Right ventricle myocardium superior (tissue), 1 donor: ENCODE results near the gene ASPHD2. TPM values are rescaled to one million over a fixed set of nuclear protein-coding genes. Genes with fewer than 3 reads are reported as not detected.
A peak's percentile ranks its signal among the peaks of the same experiment; 100 is the strongest.
"Not testable (repeated sequence)": the region's sequence is repeated elsewhere in the genome, so short reads cannot be mapped to it uniquely, and the experiment has no call there.

ENCODE experiments used
- ATAC-seq: fragments of 200-7000 bp; cut with Tn5 transposase; one replicate; pipeline ENCODE4 v1.9.1; 2020; ENCODE audit warnings: mild to moderate bottlenecking; ENCODE audit not compliant: poor library complexity
- DNase-seq: peaks from one replicate; pipeline ENCODE4 v3.0.0-alpha.2; 2020
- intact Hi-C: fragments of 100-400 bp; cut with DNase I; formaldehyde crosslinking; loops from one replicate; pipeline ENCODE4 v1.11.2; 2022
- total RNA-seq: library from RNA; stranded (reverse); fragmentation: NEBNext Ultra II Directional; extraction: Animal tissue kit (Norgen Biotek cat#: 25700); gene quantifications from one replicate; pipeline ENCODE4 v1.2.1, GENCODE V29; 2021
- donor health status: DM: no; HTN: yes; CAD: no; lungs with severe emphysema.

The ASPHD2 gene
- total RNA-seq, 1 donor from 2014 or later = not detected

GRCh38 chr22:26410386-26410785, 18.7 kb upstream of the ASPHD2 start:
- intact Hi-C loops = no loop called here
- no peak for DNase-seq
- no peak for ATAC-seq

- ATAC-seq = no peak
- no peak for DNase-seq
Observed at GRCh38 chr22:26414347-26414746, 14.7 kb upstream of the ASPHD2 start.

GRCh38 chr22:26416256-26416655, 12.8 kb upstream of the ASPHD2 start:
- intact Hi-C loops = no loop called here
- DNase-seq = no peak
- ATAC-seq = no peak

More at GRCh38 chr22:26414347-26414746, 14.7 kb upstream of the ASPHD2 start:
- intact Hi-C loops = no loop called here

- no peak for ATAC-seq
- intact Hi-C loops = no loop called here
- no peak for DNase-seq
Observed at GRCh38 chr22:26416670-26417276, 12.3 kb upstream of the ASPHD2 start.

GRCh38 chr22:26417406-26417805, 11.7 kb upstream of the ASPHD2 start:
- DNase-seq (no peak), ATAC-seq (no peak)
- intact Hi-C loops = no loop called here

- no peak for ATAC-seq
- DNase-seq = no peak
Observed at GRCh38 chr22:26418620-26419019, 10.4 kb upstream of the ASPHD2 start.

GRCh38 chr22:26426924-26427323, 2.1 kb upstream of the ASPHD2 start:
- intact Hi-C loops = no loop called here

More at GRCh38 chr22:26418620-26419019, 10.4 kb upstream of the ASPHD2 start:
- intact Hi-C loops = no loop called here

GRCh38 chr22:26429458-26430286, 612 bp downstream of the ASPHD2 start:
- intact Hi-C loops = no loop called here
- DNase-seq (no peak), ATAC-seq (no peak)

More at GRCh38 chr22:26426924-26427323, 2.1 kb upstream of the ASPHD2 start:
- DNase-seq (no peak), ATAC-seq (no peak)

GRCh38 chr22:26430600-26430999, 1.5 kb downstream of the ASPHD2 start:
- DNase-seq = no peak
- intact Hi-C loops = no loop called here
- no peak for ATAC-seq

- DNase-seq (no peak), ATAC-seq (no peak)
- intact Hi-C loops = no loop called here
Observed at GRCh38 chr22:26431261-26431995, 2.4 kb downstream of the ASPHD2 start.

- intact Hi-C loops = no loop called here
Observed at GRCh38 chr22:26432619-26433311, 3.7 kb downstream of the ASPHD2 start.

GRCh38 chr22:26433805-26434204, 4.7 kb downstream of the ASPHD2 start:
- intact Hi-C loops = no loop called here
- ATAC-seq = no peak
- DNase-seq = no peak

More at GRCh38 chr22:26432619-26433311, 3.7 kb downstream of the ASPHD2 start:
- ATAC-seq (no peak), DNase-seq (no peak)

- no peak for ATAC-seq
- intact Hi-C loops = no loop called here
- DNase-seq = no peak
Observed at GRCh38 chr22:26435327-26436093, 6.5 kb downstream of the ASPHD2 start.

GRCh38 chr22:26436903-26437515, 7.9 kb downstream of the ASPHD2 start:
- intact Hi-C loops = no loop called here
- DNase-seq (no peak), ATAC-seq (peak; percentile 22)

- DNase-seq (no peak), ATAC-seq (no peak)
- intact Hi-C loops = no loop called here
Observed at GRCh38 chr22:26437694-26438392, 8.8 kb downstream of the ASPHD2 start.

- ATAC-seq, DNase-seq, intact Hi-C loops: not testable (repeated sequence)
Observed at GRCh38 chr22:26438776-26439175, 9.7 kb downstream of the ASPHD2 start.

GRCh38 chr22:26439559-26439958, 10.5 kb downstream of the ASPHD2 start:
- ATAC-seq (no peak), DNase-seq (no peak)
- intact Hi-C loops = no loop called here
